PC-9 (cell line): ENCODE results near the gene RTF2. TPM values are rescaled to one million over a fixed set of nuclear protein-coding genes. Genes with fewer than 3 reads are reported as not detected.

Experiments
- BruUV-seq: library from RNA; stranded (reverse); fragments of 400-500 nt; replicated peaks from 2 replicates; lab custom pipeline; 2021; lab: Mats Ljungman, UMichigan
- CTCF ChIA-PET: fragments of 300-600 bp; sonication (Branson Sonifier 250); formaldehyde crosslinking; loops from one replicate; lab custom pipeline; 2022; ENCODE audit warnings: antibody characterized with exemption; lab: Charles Lee
- POLR2A ChIA-PET: fragments of 300-600 bp; sonication (Branson Sonifier 250); formaldehyde crosslinking; loops from one replicate; lab custom pipeline; 2022; ENCODE audit warnings: antibody characterized with exemption; ENCODE audit not compliant: unreplicated experiment; lab: Charles Lee
- DNase-seq, 2 experiments: peaks; one replicate each; pipeline versions ENCODE4 v3.0.0 to v3.0.0-alpha.2; 2015 to 2022; ENCODE audit warnings: mixed read lengths in 1 of 2
- H2AFZ ChIP-seq: fragments of 200-600 bp; sonication (generic); 2 replicates; pipeline ENCODE4 v1.8.1; 2017; ENCODE audit warnings: antibody characterized with exemption
- H3F3A ChIP-seq: fragments of 200-600 bp; sonication (generic); 2 replicates; pipeline ENCODE4 v1.8.1; 2017; ENCODE audit warnings: antibody characterized with exemption, mild to moderate bottlenecking, low read depth; ENCODE audit not compliant: insufficient read depth
- H3K27ac ChIP-seq: fragments of 200-600 bp; sonication (generic); 2 replicates; pipeline ENCODE4 v1.6.1; 2016; ENCODE audit warnings: mixed run types
- H3K27me3 ChIP-seq: fragments of 200-600 bp; sonication (generic); 2 replicates; pipeline ENCODE4 v1.6.1; 2016; ENCODE audit warnings: low read depth, mixed run types; ENCODE audit not compliant: insufficient read depth
- H3K36me3 ChIP-seq: fragments of 200-600 bp; sonication (generic); 2 replicates; pipeline ENCODE4 v1.6.1; 2016; ENCODE audit warnings: low read depth, mixed run types
- H3K4me1 ChIP-seq: fragments of 200-600 bp; sonication (generic); replicated peaks from 2 replicates; pipeline ENCODE4 v1.6.1; 2016; ENCODE audit warnings: mixed run types; ENCODE audit not compliant: insufficient read depth
- H3K4me2 ChIP-seq: fragments of 200-600 bp; sonication (generic); 2 replicates; pipeline ENCODE4 v1.6.1; 2017; ENCODE audit warnings: mixed run types
- H3K4me3 ChIP-seq: fragments of 200-600 bp; sonication (generic); 2 replicates; pipeline ENCODE4 v1.6.1; 2016; ENCODE audit warnings: mixed run types
- H3K79me2 ChIP-seq: fragments of 200-600 bp; sonication (generic); 2 replicates; pipeline ENCODE4 v1.6.1; 2017; ENCODE audit warnings: low read depth, mixed run types
- H3K9me2 ChIP-seq: fragments of 200-600 bp; sonication (generic); 2 replicates; pipeline ENCODE4 v1.8.1; 2017; ENCODE audit warnings: mild to moderate bottlenecking; ENCODE audit not compliant: insufficient read depth
- H3K9me3 ChIP-seq: fragments of 200-600 bp; sonication (generic); 2 replicates; pipeline ENCODE4 v1.8.1; 2016; ENCODE audit warnings: low read depth; ENCODE audit not compliant: insufficient read depth
- H4K20me1 ChIP-seq: fragments of 200-600 bp; sonication (generic); 2 replicates; pipeline ENCODE4 v1.8.1; 2017; ENCODE audit not compliant: insufficient read depth
- CTCF ChIP-seq: fragments of 200-600 bp; sonication (generic); conservative IDR thresholded peaks from 2 replicates; pipeline ENCODE4 v1.6.1; 2017; ENCODE audit warnings: mixed run types, antibody characterized with exemption, mild to moderate bottlenecking, moderate library complexity
- EZH2 ChIP-seq: fragments of 200-600 bp; sonication (generic); IDR thresholded peaks from 2 replicates; pipeline ENCODE4 v1.8.0; 2017; ENCODE audit warnings: antibody characterized with exemption, low read depth
- intact Hi-C: fragments of 100-400 bp; cut with micrococcal nuclease; formaldehyde crosslinking; loops from one replicate; pipeline ENCODE4 v1.10.0; 2022; ENCODE audit not compliant: unreplicated experiment
- total RNA-seq: library from RNA; stranded (reverse); gene quantifications from 2 replicates; pipeline ENCODE4 v1.2.3, GENCODE V29; 2021

RTF2 gene
- total RNA-seq, 1 experiment from 2014 or later = 108 TPM

GRCh38 chr20:56458206-56458821 lies 10.1 kb upstream of the RTF2 start:
- Histone ChIP-seq H3K79me2 (no peaks in the 10 kb centered on the region), H2AFZ (no peak overlapping the region), H3K4me2 (no peak overlapping the region), H3F3A (no peaks in the 10 kb centered on the region), H4K20me1 (no peaks in the 10 kb centered on the region), H3K4me1 (no peaks in the 10 kb centered on the region), H3K9me3 (no peaks in the 10 kb centered on the region), H3K36me3 (no peaks in the 10 kb centered on the region), H3K27ac (no peak overlapping the region), H3K9me2 (no peaks in the 10 kb centered on the region), H3K27me3 (0 out of 2 replicates have a peak, but pooled peaks cover 8% of the 10 kb centered on the region), H3K4me3 (no peak overlapping the region)
- ChIA-PET CTCF (interaction anchor here (0.6 kb wide), 1 partner anchor 31 kb away, joined by 3 read pairs; no protein-coding TSS in a partner anchor), POLR2A (no interaction called here)
- DNase-seq = no peak
- no TSS peak for BruUV-seq
- TF ChIP-seq CTCF (no peak), EZH2 (no peak)
- intact Hi-C loops = no loop called here

DNA sequence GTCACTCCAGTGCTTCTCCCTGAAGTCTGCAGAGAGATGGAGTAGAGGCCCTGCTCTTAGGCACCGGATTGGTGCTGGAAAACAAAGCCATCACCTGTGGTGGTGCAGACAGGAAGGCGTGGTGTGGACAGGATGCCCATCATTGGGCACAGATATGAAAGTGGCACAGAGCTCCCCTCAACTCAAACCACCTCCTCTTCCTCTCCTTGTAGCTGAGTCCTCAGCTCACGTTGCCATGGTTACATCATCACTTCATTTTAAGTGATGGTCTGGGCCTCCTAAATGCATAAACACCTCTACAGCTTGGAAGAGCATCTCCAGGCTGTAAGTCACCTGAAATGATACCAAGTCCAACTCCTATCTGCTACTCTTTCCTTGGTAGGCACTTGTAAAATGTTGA lies 8.0 kb upstream of the RTF2 start:
- no peak for DNase-seq

DNA sequence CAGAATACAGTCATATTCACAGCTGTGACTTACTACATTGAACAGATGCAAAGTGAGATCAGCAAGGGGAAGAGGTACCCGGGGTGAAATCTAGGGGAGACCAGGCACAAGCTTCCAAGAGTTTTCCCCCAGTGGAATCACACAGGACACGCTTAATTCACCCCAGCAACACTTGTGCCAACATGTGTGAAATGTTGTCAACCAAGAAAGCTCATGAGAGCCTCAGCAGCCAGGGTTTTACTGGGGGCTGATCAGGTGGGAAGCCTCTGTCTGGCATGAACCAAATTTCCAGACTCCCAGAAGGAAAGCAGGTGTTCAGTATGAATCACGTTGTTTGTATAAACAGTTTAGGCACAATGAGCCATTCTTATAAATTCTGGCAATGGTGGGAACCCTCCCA lies 6.9 kb upstream of the RTF2 start:
- ChIA-PET POLR2A (no interaction called here), CTCF (no interaction called here)
- no peak overlapping the region for H2AFZ ChIP-seq
- no peaks in the 10 kb centered on the region for H3F3A ChIP-seq
- no peaks in the 10 kb centered on the region for H4K20me1 ChIP-seq
- intact Hi-C loops = no loop called here
- no TSS peak for BruUV-seq
- peak in 1 of 2 experiments; percentile 19 for DNase-seq
- H3K27ac ChIP-seq = no peak overlapping the region
- no peak overlapping the region for H3K4me3 ChIP-seq
- H3K36me3 ChIP-seq = no peaks in the 10 kb centered on the region
- H3K27me3 ChIP-seq = peaks cover 8% of the 10 kb centered on the region; the same call in 1 of the 2 replicates
- no peaks in the 10 kb centered on the region for H3K9me2 ChIP-seq
- H3K4me1 ChIP-seq = no peaks in the 10 kb centered on the region
- no peak for TF ChIP-seq CTCF
- TF ChIP-seq EZH2 = no peak
- no peak overlapping the region for H3K4me2 ChIP-seq
- H3K79me2 ChIP-seq = no peaks in the 10 kb centered on the region
- H3K9me3 ChIP-seq = no peaks in the 10 kb centered on the region

More for the DNA sequence above, 8.0 kb upstream of the RTF2 start:
- Histone ChIP-seq H3K9me3 (no peaks in the 10 kb centered on the region), H3K36me3 (no peaks in the 10 kb centered on the region), H3F3A (no peaks in the 10 kb centered on the region), H4K20me1 (no peaks in the 10 kb centered on the region), H2AFZ (no peak overlapping the region), H3K9me2 (no peaks in the 10 kb centered on the region), H3K79me2 (no peaks in the 10 kb centered on the region), H3K27me3 (peaks cover 8% of the 10 kb centered on the region; the same call in 1 of the 2 replicates), H3K4me3 (no peak overlapping the region), H3K4me2 (no peak overlapping the region), H3K27ac (no peak overlapping the region), H3K4me1 (no peaks in the 10 kb centered on the region)
- CTCF ChIA-PET = no interaction called here
- TF ChIP-seq EZH2 = no peak
- TF ChIP-seq CTCF = no peak
- intact Hi-C loops = no loop called here
- BruUV-seq = no TSS peak
- POLR2A ChIA-PET = no interaction called here
